Vagina (tissue), 2 donors: ENCODE data around the gene TTLL5.

Source experiments
- CTCF ChIP-seq, 3 experiments: fragments of 450-650 bp in 2 of 3; fragments of 200-600 bp in 1 of 3; sonication (generic) in 1 of 3; IDR thresholded peaks; one replicate each; pipeline ENCODE4 v1.5.1; 2017 to 2019; ENCODE audit warnings: antibody characterized with exemption in 3 of 3, mild to moderate bottlenecking in 2 of 3, moderate library complexity in 2 of 3
- POLR2A ChIP-seq, 2 donors: fragments of 450-650 bp; IDR thresholded peaks; one replicate each; pipeline ENCODE4 v1.6.1; 2017; ENCODE audit warnings: antibody characterized with exemption in 2 of 2, mild to moderate bottlenecking in 2 of 2, moderate library complexity in 2 of 2

- TF ChIP-seq CTCF (IDR thresholded peaks at IDR 0.05): no peak
- no peak for TF ChIP-seq POLR2A (IDR thresholded peaks at IDR 0.05)
Observed at GRCh38 chr14:75649337-75649736, 11.7 kb upstream of the TTLL5 start.
